ENCODE measurements around the gene BIRC6. TPM values are rescaled to one million over a fixed set of nuclear protein-coding genes. Genes with fewer than 3 reads are reported as not detected.
A peak's percentile ranks its signal among the peaks of the same experiment; 100 is the strongest.

BIRC6 gene
- total and polyA plus RNA-seq, 2 of the 8 experiments (the other 6 are each of a cell fraction or from before 2014, with no cell fraction given) = 32.5 to 69.5 TPM

- no peak overlapping the region for H3K14ac ChIP-seq (ENCODE audit: insufficient read length)
- H3K9me3 ChIP-seq (ENCODE audit: insufficient read depth in 2 of 2, low read depth in 1 of 2, low read length in 1 of 2) = no peaks in the 10 kb centered on the region
- FAIRE-seq (no peak), DNase-seq (ENCODE audit: low read depth in 1 of 2, low spot score in 2 of 2) (no peak)
- H3K56ac ChIP-seq (replicated peaks; ENCODE audit: insufficient read length, low read depth, low read length) = no peak overlapping the region
- H3K9ac ChIP-seq (replicated peaks in 1 of 4; ENCODE audit: extremely low read depth in 1 of 4, low read depth in 3 of 4, low read length in 3 of 4) = no peak overlapping the region
- CTCF ChIA-PET (ENCODE audit: partially characterized antibody) = no interaction called here
- H3K27ac ChIP-seq (ENCODE audit: low read depth, low read length) = no peak overlapping the region
- no peak overlapping the region for H3K4ac ChIP-seq (replicated peaks; ENCODE audit: insufficient read length, low read depth, low read length)
- H4K20me1 ChIP-seq (replicated peaks in 1 of 2; ENCODE audit: control insufficient read depth in 1 of 2, insufficient read depth in 2 of 2, low read length in 2 of 2) = no peaks in the 10 kb centered on the region
- H3K23ac ChIP-seq (ENCODE audit: insufficient read length) = no peak overlapping the region
- no peak overlapping the region for H4K91ac ChIP-seq (replicated peaks; ENCODE audit: insufficient read length, low read length)
- H2BK15ac ChIP-seq (ENCODE audit: low read length) = no peak overlapping the region
- H3K79me2 ChIP-seq (ENCODE audit: control insufficient read depth in 1 of 2, insufficient read depth in 2 of 2, low read length in 2 of 2) = no peaks in the 10 kb centered on the region
- H3K23me2 ChIP-seq (ENCODE audit: low read depth, low read length) = peaks cover 7% of the 10 kb centered on the region; the same call in 1 of the 2 replicates
- no peak overlapping the region for H3K4me2 ChIP-seq (ENCODE audit: insufficient read depth in 1 of 2, low read depth in 2 of 2, low read length in 2 of 2)
- no peaks in the 10 kb centered on the region for H3K27me3 ChIP-seq (replicated peaks in 1 of 4; ENCODE audit: control insufficient read depth in 3 of 4, extremely low read depth in 1 of 4, insufficient read depth in 3 of 4, low read length in 3 of 4)
- H3K79me1 ChIP-seq (ENCODE audit: low read depth, low read length) = no peaks in the 10 kb centered on the region
- POLR2A ChIA-PET (ENCODE audit: partially characterized antibody) = no interaction called here
- no peaks in the 10 kb centered on the region; a peak in 1 of 7 replicates for H3K4me1 ChIP-seq (replicated peaks in 1 of 4; ENCODE audit: control insufficient read depth in 3 of 4, insufficient read depth in 4 of 4, low read length in 3 of 4)
- no peak overlapping the region for H2BK12ac ChIP-seq (ENCODE audit: low read depth, low read length)
- H2AFZ ChIP-seq (ENCODE audit: low read length) = no peak overlapping the region
- TF ChIP-seq SP2 (IDR thresholded peaks at IDR 0.05; ENCODE audit: low read length) (no peak), CBX5 (IDR thresholded peaks at IDR 0.05; ENCODE audit: low read depth, low read length) (no peak), SP4 (IDR thresholded peaks at IDR 0.05; ENCODE audit: low read length) (no peak), TAF7 (optimal IDR thresholded peaks at IDR 0.05; ENCODE audit: borderline replicate concordance, low read depth, low read length) (no peak), CEBPB (IDR thresholded peaks at IDR 0.05; ENCODE audit: low read depth, low read length) (peak; percentile 29; the same call in 1 of the 2 replicates), EZH2 (IDR thresholded peaks at IDR 0.05; ENCODE audit: low read depth, low read length, severe bottlenecking) (no peak), BACH1 (IDR thresholded peaks at IDR 0.05; ENCODE audit: low read length) (no peak)
- no peak overlapping the region for H4K5ac ChIP-seq (ENCODE audit: insufficient read length, low read depth, low read length)
- no peak overlapping the region for H2BK20ac ChIP-seq (ENCODE audit: low read length)
- no peak overlapping the region for H3K18ac ChIP-seq (ENCODE audit: extremely low read depth, low read length)
- H3K4me3 ChIP-seq (ENCODE audit: extremely low read depth in 1 of 4, insufficient read depth in 2 of 4, low read depth in 3 of 4, low read length in 4 of 4) = no peak overlapping the region
- H4K8ac ChIP-seq (ENCODE audit: extremely low read depth, insufficient read depth, low read length) = no peak overlapping the region
- 96% methylated on average over 6 of the region's 6 CpGs; no CpG with 5 or more reads in 1 of the 2 experiments for WGBS, 2 experiments (ENCODE audit: extremely low coverage in 1 of 2, insufficient coverage in 1 of 2, insufficient read length in 1 of 2, insufficient replicate concordance in 2 of 2, low coverage in 1 of 2, low lambda C conversion rate in 2 of 2, missing lambda C conversion rate in 1 of 2)
- no peak overlapping the region for H2AK5ac ChIP-seq (ENCODE audit: low read depth, low read length)
- H2BK5ac ChIP-seq (ENCODE audit: low read depth, low read length) = no peak overlapping the region
- peaks cover 0 to 6% (median 0%) of the 10 kb centered on the region in 4 experiments; a peak in 1 of 8 replicates for H3K36me3 ChIP-seq (ENCODE audit: control insufficient read depth in 2 of 4, insufficient read depth in 4 of 4, low read length in 3 of 4)
- H2BK120ac ChIP-seq (replicated peaks; ENCODE audit: low read depth, low read length) = no peak overlapping the region
These were observed 266.5 kb downstream of the BIRC6 start for GRCh38 chr2:32623311-32623706.

Measured in H1 (cell line).